H1 (cell line): ENCODE measurements around the gene SEMA4D. TPM values are rescaled to one million over a fixed set of nuclear protein-coding genes. Genes with fewer than 3 reads are reported as not detected.

Experiments used
- JUN ChIP-seq: IDR thresholded peaks from 2 replicates; pipeline ENCODE4 v1.6.1; 2011; ENCODE audit warnings: low read depth, mild to moderate bottlenecking, improper control_type of control experiment, low read length
- KDM1A ChIP-seq: fragments of 200-600, 300-600 bp; sonication (generic); IDR thresholded peaks from 2 replicates; pipeline ENCODE4 v1.7.1; 2016; ENCODE audit warnings: mild to moderate bottlenecking, low read length, borderline replicate concordance
- POU5F1 ChIP-seq: IDR thresholded peaks from 2 replicates; pipeline ENCODE4 v1.6.1; 2011; ENCODE audit warnings: low read depth, mild to moderate bottlenecking, low read length, moderate library complexity
- TAF7 ChIP-seq: optimal IDR thresholded peaks from 2 replicates; pipeline ENCODE3; 2011; ENCODE audit warnings: low read depth, mild to moderate bottlenecking, inconsistent platforms, low read length, moderate library complexity, borderline replicate concordance
- TEAD4 ChIP-seq: IDR thresholded peaks from 2 replicates; pipeline ENCODE4 v1.6.1; 2012; ENCODE audit warnings: low read depth, low read length, inconsistent platforms, mixed read lengths
- polyA plus RNA-seq, 7 experiments: library from polyadenylated mRNA; depleted of rRNA in 3 of 7; stranded (reverse) in 5 of 7; unstranded in 2 of 7; fragments of >200 nt in 5 of 7; fragments of 200-250 nt in 2 of 7; gene quantifications; 1 replicate in 5 of 7; 2 replicates in 1 of 7; 4 replicates in 1 of 7; pipeline versions ENCODE4 v1.2.1 to v1.2.3, GENCODE V29; 2011 to 2013; ENCODE audit warnings: missing spikeins in 2 of 7, mixed read lengths in 2 of 7
- total RNA-seq: library from RNA; stranded (reverse); fragmentation: NEBNext Ultra II Directional; extraction: Animal tissue kit (Norgen Biotek cat#: 25700); gene quantifications from 2 replicates; pipeline ENCODE4 v1.2.1, GENCODE V29; 2021
- TF ChIP-seq, protein P1 (sequence below): fragments of 300-600 bp; sonication (generic); IDR thresholded peaks from 2 replicates; pipeline ENCODE4 v1.7.1; 2012; ENCODE audit warnings: low read length, moderate library complexity, mild to moderate bottlenecking, inconsistent platforms; ENCODE audit not compliant: insufficient replicate concordance
- TF ChIP-seq, protein P2 (sequence below): IDR thresholded peaks from 2 replicates; pipeline ENCODE4 v1.6.1; 2011; ENCODE audit warnings: low read depth, mild to moderate bottlenecking, low read length; ENCODE audit not compliant: insufficient read depth

The SEMA4D gene
- total and polyA plus RNA-seq, 2 of the 8 experiments (the other 6 are each of a cell fraction or from before 2014, with no cell fraction given), result 21.0 to 70.4 TPM

GRCh38 chr9:89413963-89414638 is 83.8 kb downstream of the SEMA4D start (continued):
- TF ChIP-seq, protein P1, sequence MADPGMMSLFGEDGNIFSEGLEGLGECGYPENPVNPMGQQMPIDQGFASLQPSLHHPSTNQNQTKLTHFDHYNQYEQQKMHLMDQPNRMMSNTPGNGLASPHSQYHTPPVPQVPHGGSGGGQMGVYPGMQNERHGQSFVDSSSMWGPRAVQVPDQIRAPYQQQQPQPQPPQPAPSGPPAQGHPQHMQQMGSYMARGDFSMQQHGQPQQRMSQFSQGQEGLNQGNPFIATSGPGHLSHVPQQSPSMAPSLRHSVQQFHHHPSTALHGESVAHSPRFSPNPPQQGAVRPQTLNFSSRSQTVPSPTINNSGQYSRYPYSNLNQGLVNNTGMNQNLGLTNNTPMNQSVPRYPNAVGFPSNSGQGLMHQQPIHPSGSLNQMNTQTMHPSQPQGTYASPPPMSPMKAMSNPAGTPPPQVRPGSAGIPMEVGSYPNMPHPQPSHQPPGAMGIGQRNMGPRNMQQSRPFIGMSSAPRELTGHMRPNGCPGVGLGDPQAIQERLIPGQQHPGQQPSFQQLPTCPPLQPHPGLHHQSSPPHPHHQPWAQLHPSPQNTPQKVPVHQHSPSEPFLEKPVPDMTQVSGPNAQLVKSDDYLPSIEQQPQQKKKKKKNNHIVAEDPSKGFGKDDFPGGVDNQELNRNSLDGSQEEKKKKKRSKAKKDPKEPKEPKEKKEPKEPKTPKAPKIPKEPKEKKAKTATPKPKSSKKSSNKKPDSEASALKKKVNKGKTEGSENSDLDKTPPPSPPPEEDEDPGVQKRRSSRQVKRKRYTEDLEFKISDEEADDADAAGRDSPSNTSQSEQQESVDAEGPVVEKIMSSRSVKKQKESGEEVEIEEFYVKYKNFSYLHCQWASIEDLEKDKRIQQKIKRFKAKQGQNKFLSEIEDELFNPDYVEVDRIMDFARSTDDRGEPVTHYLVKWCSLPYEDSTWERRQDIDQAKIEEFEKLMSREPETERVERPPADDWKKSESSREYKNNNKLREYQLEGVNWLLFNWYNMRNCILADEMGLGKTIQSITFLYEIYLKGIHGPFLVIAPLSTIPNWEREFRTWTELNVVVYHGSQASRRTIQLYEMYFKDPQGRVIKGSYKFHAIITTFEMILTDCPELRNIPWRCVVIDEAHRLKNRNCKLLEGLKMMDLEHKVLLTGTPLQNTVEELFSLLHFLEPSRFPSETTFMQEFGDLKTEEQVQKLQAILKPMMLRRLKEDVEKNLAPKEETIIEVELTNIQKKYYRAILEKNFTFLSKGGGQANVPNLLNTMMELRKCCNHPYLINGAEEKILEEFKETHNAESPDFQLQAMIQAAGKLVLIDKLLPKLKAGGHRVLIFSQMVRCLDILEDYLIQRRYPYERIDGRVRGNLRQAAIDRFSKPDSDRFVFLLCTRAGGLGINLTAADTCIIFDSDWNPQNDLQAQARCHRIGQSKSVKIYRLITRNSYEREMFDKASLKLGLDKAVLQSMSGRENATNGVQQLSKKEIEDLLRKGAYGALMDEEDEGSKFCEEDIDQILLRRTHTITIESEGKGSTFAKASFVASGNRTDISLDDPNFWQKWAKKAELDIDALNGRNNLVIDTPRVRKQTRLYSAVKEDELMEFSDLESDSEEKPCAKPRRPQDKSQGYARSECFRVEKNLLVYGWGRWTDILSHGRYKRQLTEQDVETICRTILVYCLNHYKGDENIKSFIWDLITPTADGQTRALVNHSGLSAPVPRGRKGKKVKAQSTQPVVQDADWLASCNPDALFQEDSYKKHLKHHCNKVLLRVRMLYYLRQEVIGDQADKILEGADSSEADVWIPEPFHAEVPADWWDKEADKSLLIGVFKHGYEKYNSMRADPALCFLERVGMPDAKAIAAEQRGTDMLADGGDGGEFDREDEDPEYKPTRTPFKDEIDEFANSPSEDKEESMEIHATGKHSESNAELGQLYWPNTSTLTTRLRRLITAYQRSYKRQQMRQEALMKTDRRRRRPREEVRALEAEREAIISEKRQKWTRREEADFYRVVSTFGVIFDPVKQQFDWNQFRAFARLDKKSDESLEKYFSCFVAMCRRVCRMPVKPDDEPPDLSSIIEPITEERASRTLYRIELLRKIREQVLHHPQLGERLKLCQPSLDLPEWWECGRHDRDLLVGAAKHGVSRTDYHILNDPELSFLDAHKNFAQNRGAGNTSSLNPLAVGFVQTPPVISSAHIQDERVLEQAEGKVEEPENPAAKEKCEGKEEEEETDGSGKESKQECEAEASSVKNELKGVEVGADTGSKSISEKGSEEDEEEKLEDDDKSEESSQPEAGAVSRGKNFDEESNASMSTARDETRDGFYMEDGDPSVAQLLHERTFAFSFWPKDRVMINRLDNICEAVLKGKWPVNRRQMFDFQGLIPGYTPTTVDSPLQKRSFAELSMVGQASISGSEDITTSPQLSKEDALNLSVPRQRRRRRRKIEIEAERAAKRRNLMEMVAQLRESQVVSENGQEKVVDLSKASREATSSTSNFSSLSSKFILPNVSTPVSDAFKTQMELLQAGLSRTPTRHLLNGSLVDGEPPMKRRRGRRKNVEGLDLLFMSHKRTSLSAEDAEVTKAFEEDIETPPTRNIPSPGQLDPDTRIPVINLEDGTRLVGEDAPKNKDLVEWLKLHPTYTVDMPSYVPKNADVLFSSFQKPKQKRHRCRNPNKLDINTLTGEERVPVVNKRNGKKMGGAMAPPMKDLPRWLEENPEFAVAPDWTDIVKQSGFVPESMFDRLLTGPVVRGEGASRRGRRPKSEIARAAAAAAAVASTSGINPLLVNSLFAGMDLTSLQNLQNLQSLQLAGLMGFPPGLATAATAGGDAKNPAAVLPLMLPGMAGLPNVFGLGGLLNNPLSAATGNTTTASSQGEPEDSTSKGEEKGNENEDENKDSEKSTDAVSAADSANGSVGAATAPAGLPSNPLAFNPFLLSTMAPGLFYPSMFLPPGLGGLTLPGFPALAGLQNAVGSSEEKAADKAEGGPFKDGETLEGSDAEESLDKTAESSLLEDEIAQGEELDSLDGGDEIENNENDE, result no peak
- TF ChIP-seq TAF7 (no peak), TEAD4 (no peak), KDM1A (no peak), POU5F1 (no peak), JUN (no peak)
- TF ChIP-seq, protein P2, sequence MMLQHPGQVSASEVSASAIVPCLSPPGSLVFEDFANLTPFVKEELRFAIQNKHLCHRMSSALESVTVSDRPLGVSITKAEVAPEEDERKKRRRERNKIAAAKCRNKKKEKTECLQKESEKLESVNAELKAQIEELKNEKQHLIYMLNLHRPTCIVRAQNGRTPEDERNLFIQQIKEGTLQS, result no peak
